Measurements from ENCODE around the gene GHR. TPM values are rescaled to one million over a fixed set of nuclear protein-coding genes. Genes with fewer than 3 reads are reported as not detected.

The GHR gene
- total RNA-seq, 4 donors from 2014 or later, result 0.40 to 11.6 (median 7.6) TPM

GRCh38 chr5:42429694-42430093, 6.5 kb downstream of the GHR start:
- intact Hi-C loops (cut with DNase I; ENCODE audit: low total_unique reads), result loop anchor here (5.0 to 10.0 kb wide), 2 partner anchors 158 to 575 kb away; no protein-coding TSS in a partner anchor
- no peak overlapping the region for H3K4me3 ChIP-seq
- TF ChIP-seq EP300 (IDR thresholded peaks at IDR 0.05; ENCODE audit: low read depth) (no peak), POLR2AphosphoS5 (IDR thresholded peaks at IDR 0.05) (no peak), POLR2A (IDR thresholded peaks at IDR 0.05) (no peak), CTCF (IDR thresholded peaks at IDR 0.05) (no peak)
- no peak for DNase-seq
- in situ Hi-C loops (cut with MboI; ENCODE audit: low pct_ligation_motif_present in 1 of 4, low pct_unique_long_range_greater_than_20kb in 1 of 4, low sequenced_read_pairs in 3 of 4), result no loop called here
- peaks cover 5% of the 10 kb centered on the region for H3K27me3 ChIP-seq
- WGBS, 2 donors (ENCODE audit: low coverage in 1 of 2), result 55 to 68% methylated on average over 1 of the region's 1 CpG
- no peaks in the 10 kb centered on the region for H3K9me3 ChIP-seq
- no peak overlapping the region for H3K27ac ChIP-seq
- H3K4me1 ChIP-seq, result peaks cover 0 to 20% (median 4%) of the 10 kb centered on the region in 4 donors
- H3K36me3 ChIP-seq, result no peaks in the 10 kb centered on the region

GRCh38 chr5:42434047-42434724, 10.9 kb downstream of the GHR start:
- intact Hi-C loops (cut with DNase I; ENCODE audit: low total_unique reads) (no loop called here), in situ Hi-C loops (cut with MboI; ENCODE audit: low pct_ligation_motif_present in 1 of 4, low pct_unique_long_range_greater_than_20kb in 1 of 4, low sequenced_read_pairs in 3 of 4) (no loop called here)
- Histone ChIP-seq H3K27me3 (no peaks in the 10 kb centered on the region), H3K36me3 (no peaks in the 10 kb centered on the region), H3K4me1 (peaks cover 0 to 4% (median 0%) of the 10 kb centered on the region in 4 donors), H3K4me3 (no peak overlapping the region), H3K9me3 (no peaks in the 10 kb centered on the region), H3K27ac (no peak overlapping the region)
- no peak for TF ChIP-seq EP300 (IDR thresholded peaks at IDR 0.05; ENCODE audit: low read depth)
- no peak for TF ChIP-seq POLR2AphosphoS5 (IDR thresholded peaks at IDR 0.05)
- TF ChIP-seq CTCF (IDR thresholded peaks at IDR 0.05), result no peak
- no peak for TF ChIP-seq POLR2A (IDR thresholded peaks at IDR 0.05)
- DNase-seq, result no peak

- Histone ChIP-seq H3K9me3 (no peaks in the 10 kb centered on the region), H3K4me1 (no peaks in the 10 kb centered on the region), H3K27ac (no peak overlapping the region), H3K4me3 (no peak overlapping the region), H3K36me3 (no peaks in the 10 kb centered on the region), H3K27me3 (no peaks in the 10 kb centered on the region)
- intact Hi-C loops (cut with DNase I; ENCODE audit: low total_unique reads) (no loop called here), in situ Hi-C loops (cut with MboI; ENCODE audit: low pct_ligation_motif_present in 1 of 4, low pct_unique_long_range_greater_than_20kb in 1 of 4, low sequenced_read_pairs in 3 of 4) (no loop called here)
- no peak for DNase-seq
- TF ChIP-seq EP300 (IDR thresholded peaks at IDR 0.05; ENCODE audit: low read depth) (no peak), POLR2AphosphoS5 (IDR thresholded peaks at IDR 0.05) (no peak), POLR2A (IDR thresholded peaks at IDR 0.05) (no peak), CTCF (IDR thresholded peaks at IDR 0.05) (no peak)
These were observed 12.8 kb downstream of the GHR start for GRCh38 chr5:42436051-42436450.

- intact Hi-C loops (cut with DNase I; ENCODE audit: low total_unique reads) (loop anchor here (5.0 kb wide), 1 partner anchor 1182 kb away; no protein-coding TSS in a partner anchor), in situ Hi-C loops (cut with MboI; ENCODE audit: low pct_ligation_motif_present in 1 of 4, low pct_unique_long_range_greater_than_20kb in 1 of 4, low sequenced_read_pairs in 3 of 4) (no loop called here)
- peaks cover 0 to 2% of the 10 kb centered on the region in 2 donors for H3K9me3 ChIP-seq
- no peak for TF ChIP-seq POLR2A (IDR thresholded peaks at IDR 0.05)
- TF ChIP-seq POLR2AphosphoS5 (IDR thresholded peaks at IDR 0.05), result no peak
- no peak for TF ChIP-seq EP300 (IDR thresholded peaks at IDR 0.05; ENCODE audit: low read depth)
- no peak for TF ChIP-seq CTCF (IDR thresholded peaks at IDR 0.05)
- no peaks in the 10 kb centered on the region for H3K4me1 ChIP-seq
- no peak overlapping the region for H3K27ac ChIP-seq
- WGBS, 2 donors (ENCODE audit: low coverage in 1 of 2), result 80% methylated on average over 5 of the region's 5 CpGs; no CpG with 5 or more reads in 1 of the 2 donors
- no peak overlapping the region for H3K4me3 ChIP-seq
- no peak for DNase-seq
- no peaks in the 10 kb centered on the region for H3K27me3 ChIP-seq
- no peaks in the 10 kb centered on the region for H3K36me3 ChIP-seq
These were observed 31.2 kb downstream of the GHR start for GRCh38 chr5:42454216-42454995.
